ENCODE data around the gene PDE4D. TPM values are rescaled to one million over a fixed set of nuclear protein-coding genes. Genes with fewer than 3 reads are reported as not detected.

Gene PDE4D
- total and polyA plus RNA-seq, 2 of the 4 experiments (the other 2 are of a cell fraction): 1.4 to 7.9 TPM

DNA sequence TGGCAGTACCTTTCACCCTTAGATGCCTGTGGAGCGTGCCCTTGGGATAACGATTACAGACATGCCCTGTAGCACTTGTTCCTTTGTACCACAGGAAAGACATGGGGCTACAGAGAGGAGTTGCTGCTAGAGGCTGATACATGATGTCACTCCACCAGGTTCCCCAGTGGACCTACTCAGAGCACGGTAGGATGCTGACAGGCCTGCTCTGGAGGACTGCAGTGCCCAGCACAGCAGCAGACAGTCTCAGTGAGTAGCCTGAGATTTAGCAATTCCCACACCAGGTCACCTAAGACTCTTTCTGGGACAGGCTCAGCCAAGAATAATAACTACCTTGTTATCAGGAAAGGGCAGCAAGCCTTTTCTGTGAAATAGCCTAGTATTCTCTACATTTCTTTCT lies 28.8 kb downstream of the PDE4D start:
- 33% methylated on average over 1 of the region's 3 CpGs; no CpG with 5 or more reads in 1 of the 2 experiments for WGBS, 2 experiments (ENCODE audit: extremely low coverage in 2 of 2, insufficient read length in 1 of 2)
- Histone ChIP-seq H3K4ac (ENCODE audit: low read depth, low read length) (no peak overlapping the region), H3K4me1 (ENCODE audit: control insufficient read depth, insufficient read depth, low read length) (no peaks in the 10 kb centered on the region), H3K79me1 (ENCODE audit: low read depth in 1 of 2, low read length in 2 of 2) (no peaks in the 10 kb centered on the region), H4K20me1 (ENCODE audit: insufficient read depth, low read length) (no peaks in the 10 kb centered on the region), H3K27me3 (ENCODE audit: control insufficient read depth, insufficient read depth, low read length) (no peaks in the 10 kb centered on the region), H2BK5ac (ENCODE audit: low read depth, low read length, poor library complexity, severe bottlenecking) (no peak overlapping the region), H2BK120ac (ENCODE audit: low read depth, low read length) (no peak overlapping the region), H3K4me2 (ENCODE audit: low read depth, low read length) (no peak overlapping the region), H2AK5ac (ENCODE audit: low read depth, low read length) (no peak overlapping the region), H2AFZ (replicated peaks; ENCODE audit: low read length, poor library complexity) (no peak overlapping the region), H4K91ac (ENCODE audit: insufficient read depth, low read depth, low read length) (no peak overlapping the region), H3K4me3 (ENCODE audit: insufficient read depth, low read depth, low read length) (no peak overlapping the region), H3K9ac (ENCODE audit: low read depth, low read length) (no peak overlapping the region), H2AK9ac (replicated peaks; ENCODE audit: low read depth, low read length, poor library complexity) (peak overlapping the region; percentile 75), H3K9me3 (ENCODE audit: control insufficient read depth, insufficient read depth, low read length) (no peaks in the 10 kb centered on the region), H2BK20ac (ENCODE audit: low read depth, low read length) (no peak overlapping the region), H3K9me1 (ENCODE audit: insufficient read depth, low read length) (no peaks in the 10 kb centered on the region), H4K5ac (ENCODE audit: low read depth, low read length) (no peak overlapping the region), H3K14ac (replicated peaks; ENCODE audit: low read depth, low read length) (no peak overlapping the region), H3K36me3 (ENCODE audit: control insufficient read depth, insufficient read depth, low read length) (no peaks in the 10 kb centered on the region), H3K27ac (ENCODE audit: insufficient read depth, low read length) (no peak overlapping the region), H2BK15ac (ENCODE audit: low read depth, low read length) (no peak overlapping the region), H4K8ac (ENCODE audit: low read depth in 2 of 2, low read length in 2 of 2) (no peak overlapping the region), H3K23ac (ENCODE audit: low read depth, low read length) (no peak overlapping the region), H3K18ac (ENCODE audit: low read depth, low read length) (no peak overlapping the region), H3K56ac (ENCODE audit: extremely low read depth, insufficient read depth, low read length) (no peak overlapping the region)
- CTCF ChIA-PET: no interaction called here
- POLR2A ChIA-PET (ENCODE audit: unreplicated experiment): no interaction called here
- BruUV-seq (replicated peaks): no TSS peak
- no peak for DNase-seq
- intact Hi-C loops (cut with micrococcal nuclease): no loop called here
- dilution Hi-C loops (cut with HindIII; ENCODE audit: low sequenced_read_pairs, unreplicated experiment): no loop called here
- ATAC-seq (ENCODE audit: low read depth): no peak
- TF ChIP-seq RCOR1 (IDR thresholded peaks at IDR 0.05; ENCODE audit: insufficient replicate concordance, low read length): no peak
- TF ChIP-seq RFX5 (IDR thresholded peaks at IDR 0.05; ENCODE audit: low read depth, low read length): no peak
- TF ChIP-seq RAD21 (IDR thresholded peaks at IDR 0.05; ENCODE audit: low read length): no peak
- TF ChIP-seq MAZ (IDR thresholded peaks at IDR 0.05; ENCODE audit: borderline replicate concordance, low read depth, low read length): no peak
- no peak for TF ChIP-seq NFE2L2 (IDR thresholded peaks at IDR 0.05; ENCODE audit: low read depth, low read length)
- TF ChIP-seq POLR2A (IDR thresholded peaks at IDR 0.05; ENCODE audit: low read depth, low read length): no peak
- TF ChIP-seq FOS (IDR thresholded peaks at IDR 0.05; ENCODE audit: low read depth, low read length): no peak
- in situ Hi-C loops (cut with MboI; ENCODE audit: low sequenced_read_pairs): no loop called here

Data from IMR-90 (cell line).